ENCODE results near the gene SIRT4.
"Not testable (repeated sequence)": the region's sequence is repeated elsewhere in the genome, so short reads cannot be mapped to it uniquely, and the experiment has no call there.

SIRT4 gene

GRCh38 chr12:120336392-120336791, 34.3 kb downstream of the SIRT4 start:
- DNase-seq (ENCODE audit: low spot score), result not testable (repeated sequence)

GRCh38 chr12:120337730-120338129, 35.6 kb downstream of the SIRT4 start:
- no peak for DNase-seq (ENCODE audit: low spot score)

GRCh38 chr12:120339256-120339655, 37.1 kb downstream of the SIRT4 start:
- no peak for DNase-seq (ENCODE audit: low spot score)

GRCh38 chr12:120342175-120343038, 40.3 kb downstream of the SIRT4 start:
- DNase-seq (ENCODE audit: low spot score), result no peak

GRCh38 chr12:120343039-120343537, 41.0 kb downstream of the SIRT4 start:
- DNase-seq (ENCODE audit: low spot score), result no peak

- DNase-seq (ENCODE audit: low spot score), result no peak
Observed at GRCh38 chr12:120343692-120344091, 41.6 kb downstream of the SIRT4 start.

- no peak for DNase-seq (ENCODE audit: low spot score)
Observed at GRCh38 chr12:120346031-120346430, 43.9 kb downstream of the SIRT4 start.

GRCh38 chr12:120346681-120347080, 44.6 kb downstream of the SIRT4 start:
- no peak for DNase-seq (ENCODE audit: low spot score)

- no peak for DNase-seq (ENCODE audit: low spot score)
Observed at GRCh38 chr12:120347766-120348165, 45.6 kb downstream of the SIRT4 start.

- peak; percentile 91 for DNase-seq (ENCODE audit: low spot score)
Observed at GRCh38 chr12:120350576-120351350, 48.6 kb downstream of the SIRT4 start.

GRCh38 chr12:120352117-120352516, 50.0 kb downstream of the SIRT4 start:
- no peak for DNase-seq (ENCODE audit: low spot score)

GRCh38 chr12:120353136-120353535, 51.0 kb downstream of the SIRT4 start:
- DNase-seq (ENCODE audit: low spot score), result no peak

GRCh38 chr12:120353556-120354317, 51.6 kb downstream of the SIRT4 start:
- DNase-seq (ENCODE audit: low spot score), result no peak

- peak; percentile 89 for DNase-seq (ENCODE audit: low spot score)
Observed at GRCh38 chr12:120356567-120357030, 54.5 kb downstream of the SIRT4 start.

GRCh38 chr12:120357104-120357503, 55.0 kb downstream of the SIRT4 start:
- DNase-seq (ENCODE audit: low spot score), result no peak

- DNase-seq (ENCODE audit: low spot score), result no peak
Observed at GRCh38 chr12:120358412-120359100, 56.4 kb downstream of the SIRT4 start.

GRCh38 chr12:120359128-120359527, 57.0 kb downstream of the SIRT4 start:
- DNase-seq (ENCODE audit: low spot score), result no peak

- peak; percentile 86 for DNase-seq (ENCODE audit: low spot score)
Observed at GRCh38 chr12:120361506-120362208, 59.5 kb downstream of the SIRT4 start.
